AG09309 (cell line): ENCODE results near the gene AKNA.

Source experiments
- DNase-seq: peaks from one replicate; pipeline ENCODE4 v3.0.0-alpha.2; 2010; ENCODE audit warnings: low read depth
- H3K4me3 ChIP-seq: 2 replicates; pipeline ENCODE4 v1.5.1; 2011; ENCODE audit warnings: mild to moderate bottlenecking, low read depth, low read length, moderate library complexity; ENCODE audit not compliant: control insufficient read depth
- TF ChIP-seq, protein P1 (sequence below): IDR thresholded peaks from 2 replicates; pipeline ENCODE4 v1.5.1; 2011; ENCODE audit warnings: mild to moderate bottlenecking, low read depth, low read length, inconsistent platforms; ENCODE audit not compliant: insufficient read depth, control insufficient read depth; ENCODE audit errors: missing control alignments

The AKNA gene

DNA sequence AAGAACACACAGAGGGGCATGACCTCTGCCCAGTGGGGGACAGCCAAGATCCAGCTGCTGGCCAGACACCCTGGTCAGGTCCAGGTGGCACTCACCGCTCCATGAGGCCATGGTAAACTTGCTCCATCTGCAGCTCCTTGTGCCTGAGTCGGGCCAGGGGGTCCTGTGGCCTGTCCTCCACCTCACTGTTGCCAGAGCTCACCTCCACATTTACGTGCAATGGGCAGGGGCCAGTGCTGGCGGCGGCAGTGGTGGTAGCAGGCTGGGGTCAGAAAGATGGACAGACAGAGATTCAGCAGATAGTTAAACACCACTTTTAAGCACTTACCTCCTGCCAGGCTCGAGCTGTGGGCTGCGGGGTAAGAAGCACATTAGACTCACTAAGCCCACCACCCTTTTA, 28.0 kb downstream of the AKNA start:
- DNase-seq = no peak
- no peak overlapping the region for H3K4me3 ChIP-seq
- TF ChIP-seq, protein P1, sequence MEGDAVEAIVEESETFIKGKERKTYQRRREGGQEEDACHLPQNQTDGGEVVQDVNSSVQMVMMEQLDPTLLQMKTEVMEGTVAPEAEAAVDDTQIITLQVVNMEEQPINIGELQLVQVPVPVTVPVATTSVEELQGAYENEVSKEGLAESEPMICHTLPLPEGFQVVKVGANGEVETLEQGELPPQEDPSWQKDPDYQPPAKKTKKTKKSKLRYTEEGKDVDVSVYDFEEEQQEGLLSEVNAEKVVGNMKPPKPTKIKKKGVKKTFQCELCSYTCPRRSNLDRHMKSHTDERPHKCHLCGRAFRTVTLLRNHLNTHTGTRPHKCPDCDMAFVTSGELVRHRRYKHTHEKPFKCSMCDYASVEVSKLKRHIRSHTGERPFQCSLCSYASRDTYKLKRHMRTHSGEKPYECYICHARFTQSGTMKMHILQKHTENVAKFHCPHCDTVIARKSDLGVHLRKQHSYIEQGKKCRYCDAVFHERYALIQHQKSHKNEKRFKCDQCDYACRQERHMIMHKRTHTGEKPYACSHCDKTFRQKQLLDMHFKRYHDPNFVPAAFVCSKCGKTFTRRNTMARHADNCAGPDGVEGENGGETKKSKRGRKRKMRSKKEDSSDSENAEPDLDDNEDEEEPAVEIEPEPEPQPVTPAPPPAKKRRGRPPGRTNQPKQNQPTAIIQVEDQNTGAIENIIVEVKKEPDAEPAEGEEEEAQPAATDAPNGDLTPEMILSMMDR = no peak

DNA sequence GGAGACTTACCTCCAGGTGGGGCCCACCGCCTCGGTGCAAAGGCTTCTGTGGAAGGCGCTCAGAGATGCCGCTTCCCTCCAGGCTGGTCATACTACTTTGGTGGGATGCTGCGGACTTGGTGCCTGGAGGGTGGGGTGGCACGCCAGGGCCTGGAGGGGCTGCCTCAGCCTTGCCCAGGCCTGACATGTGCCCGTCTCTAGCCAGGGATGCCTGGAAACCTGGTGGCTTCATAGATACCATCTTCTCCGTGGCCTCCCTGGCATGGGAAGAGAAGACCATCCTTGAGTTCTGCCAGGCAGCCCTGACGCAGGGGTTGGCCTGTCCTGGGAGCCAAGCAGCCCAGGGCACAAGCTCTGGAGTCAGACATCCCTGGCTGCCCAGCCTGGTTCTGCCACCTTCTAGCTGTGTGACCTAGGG, 29.9 kb downstream of the AKNA start:
- TF ChIP-seq, protein P1 = no peak
- H3K4me3 ChIP-seq = no peak overlapping the region
- DNase-seq = no peak

DNA sequence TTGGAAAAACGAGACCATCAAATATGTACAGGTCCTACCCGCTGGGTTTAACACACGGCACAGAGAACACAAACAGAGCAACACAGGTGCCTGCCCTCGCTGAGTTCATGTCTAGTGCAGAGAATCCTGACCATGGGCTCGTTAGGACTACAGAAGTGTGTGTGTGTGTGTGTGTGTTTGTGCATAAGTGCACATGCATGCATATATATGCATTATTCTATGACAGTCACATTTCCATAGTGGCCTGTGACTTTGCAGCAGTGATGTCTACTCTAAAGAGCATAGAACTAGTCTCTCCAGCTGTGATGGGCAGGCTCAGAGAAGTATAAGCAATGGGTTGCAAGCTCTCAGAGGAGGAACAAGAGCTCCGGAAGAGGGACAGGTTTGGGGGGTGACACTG, 30.4 kb downstream of the AKNA start:
- TF ChIP-seq, protein P1 = no peak
- DNase-seq = no peak
- H3K4me3 ChIP-seq = no peak overlapping the region

DNA sequence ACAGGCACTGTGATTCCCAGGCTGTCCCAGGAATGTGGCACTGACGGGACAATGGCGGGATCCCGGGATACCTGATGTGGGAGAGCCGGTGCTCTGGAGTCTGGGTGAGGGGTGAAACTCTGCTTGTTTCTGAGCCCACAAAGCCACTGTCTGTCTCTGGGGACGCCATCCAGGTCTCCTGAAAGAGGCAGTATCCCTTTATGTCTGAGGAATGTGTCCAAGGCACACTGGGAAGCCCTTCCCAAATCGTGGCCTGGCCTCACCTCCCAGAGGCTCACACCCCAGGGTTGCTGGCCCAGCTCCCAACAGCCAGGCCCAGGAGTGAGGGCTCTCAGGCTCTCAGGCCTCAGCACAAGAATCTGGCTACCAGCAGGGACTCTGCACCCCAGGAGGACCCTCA, 31.0 kb downstream of the AKNA start:
- H3K4me3 ChIP-seq = no peak overlapping the region
- no peak for DNase-seq
- TF ChIP-seq, protein P1 = no peak

DNA sequence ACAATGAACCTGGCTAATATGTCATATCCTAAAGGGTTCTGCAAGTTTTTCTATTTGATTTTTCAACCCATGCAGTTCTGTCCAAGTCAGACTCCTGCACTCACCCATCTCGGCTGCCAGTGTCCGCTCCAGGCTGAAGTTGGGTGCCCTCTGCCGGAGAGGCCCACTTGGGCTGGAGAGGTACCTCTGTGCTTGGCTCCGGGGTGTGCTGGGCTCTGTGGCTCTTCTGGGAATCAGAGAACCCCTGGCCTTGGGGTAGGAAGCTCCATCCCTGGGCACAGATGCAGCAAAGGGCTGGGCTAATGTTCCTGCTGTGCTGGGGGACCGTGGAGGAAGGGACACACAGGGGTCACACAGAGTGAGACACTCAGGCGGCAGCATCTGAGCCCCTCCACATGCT, 32.0 kb downstream of the AKNA start:
- no peak for DNase-seq
- no peak overlapping the region for H3K4me3 ChIP-seq
- TF ChIP-seq, protein P1 = no peak

DNA sequence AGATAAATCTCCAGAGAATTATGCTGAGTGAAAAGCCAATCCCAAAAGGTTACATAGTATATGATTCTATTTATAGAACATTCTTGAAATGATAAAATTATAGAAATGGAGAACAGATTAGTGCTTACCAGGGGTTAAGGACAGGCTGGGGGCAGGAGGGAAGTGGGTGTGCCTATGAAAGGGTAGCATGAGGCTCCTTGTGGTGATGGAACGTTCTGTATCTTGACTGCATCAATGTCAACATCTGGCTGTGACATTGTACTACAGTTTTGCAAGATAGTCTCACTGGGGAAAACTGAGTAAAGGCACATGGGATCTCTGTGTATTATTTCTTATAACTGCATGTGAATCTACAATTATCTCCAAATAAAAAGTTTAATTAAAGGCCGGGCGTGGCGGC, 35.9 kb downstream of the AKNA start:
- no peak for DNase-seq
- H3K4me3 ChIP-seq = no peak overlapping the region
- TF ChIP-seq, protein P1 = no peak
